Ectodermal cell (in vitro differentiated cells): ENCODE results near the gene OR4D11.
A peak's percentile ranks its signal among the peaks of the same experiment; 100 is the strongest.
"Not testable (repeated sequence)": the region's sequence is repeated elsewhere in the genome, so short reads cannot be mapped to it uniquely, and the experiment has no call there.

ENCODE experiments used
- H3K27ac ChIP-seq: 2 replicates; pipeline ENCODE4 v1.7.0; 2013; ENCODE audit warnings: mild to moderate bottlenecking, low read depth, low read length; ENCODE audit not compliant: insufficient read depth, poor library complexity, severe bottlenecking
- H3K27me3 ChIP-seq: 2 replicates; pipeline ENCODE4 v1.7.0; 2013; ENCODE audit warnings: mild to moderate bottlenecking, low read length; ENCODE audit not compliant: insufficient read depth, control insufficient read depth, poor library complexity, severe bottlenecking
- H3K36me3 ChIP-seq: one replicate; pipeline ENCODE4 v1.7.0; 2013; ENCODE audit warnings: low read length; ENCODE audit not compliant: control insufficient read depth, insufficient read depth
- H3K4me1 ChIP-seq: one replicate; pipeline ENCODE4 v1.7.0; 2013; ENCODE audit warnings: low read length; ENCODE audit not compliant: control insufficient read depth, insufficient read depth
- H3K4me3 ChIP-seq: 2 replicates; pipeline ENCODE4 v1.7.0; 2013; ENCODE audit warnings: low read depth, low read length, control low read depth; ENCODE audit not compliant: insufficient read depth
- H3K9me3 ChIP-seq: 2 replicates; pipeline ENCODE4 v1.7.0; 2013; ENCODE audit warnings: mild to moderate bottlenecking, low read length, moderate library complexity; ENCODE audit not compliant: control insufficient read depth
- WGBS, 2 experiments: methylation state at CpG; one replicate each; pipeline ENCODE4 v1.1.7; 2013; ENCODE audit warnings: missing lambda C conversion rate in 2 of 2; 5-methylcytosine and 5-hydroxymethylcytosine counted together

OR4D11 gene

GRCh38 chr11:59511675-59512074, 8.3 kb downstream of the OR4D11 start:
- H3K27me3 ChIP-seq, result no peaks in the 10 kb centered on the region
- H3K4me3 ChIP-seq, result no peak overlapping the region
- no peaks in the 10 kb centered on the region for H3K9me3 ChIP-seq
- no peak overlapping the region for H3K27ac ChIP-seq
- H3K4me1 ChIP-seq, result no peaks in the 10 kb centered on the region
- no peaks in the 10 kb centered on the region for H3K36me3 ChIP-seq
- WGBS, 2 experiments, result 82 to 93% methylated on average over 1 of the region's 1 CpG

DNA sequence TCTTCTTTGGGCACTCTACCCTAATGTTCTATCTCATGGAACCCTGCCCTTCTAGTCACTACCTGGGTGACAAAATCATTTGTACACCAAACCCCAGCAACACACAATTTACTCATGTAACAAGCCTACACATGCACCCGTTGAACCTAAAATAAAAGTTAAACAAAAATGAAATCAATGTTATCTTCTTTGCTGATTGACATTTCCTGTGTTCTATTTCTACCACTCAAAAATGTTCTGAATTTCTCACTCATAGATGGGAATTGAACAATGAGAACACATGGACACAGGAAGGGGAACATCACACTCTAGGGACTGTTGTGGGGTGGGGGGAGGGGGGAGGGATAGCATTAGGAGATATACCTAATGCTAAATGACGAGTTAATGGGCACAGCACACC, 16.8 kb downstream of the OR4D11 start:
- H3K4me1 ChIP-seq, H3K4me3 ChIP-seq, H3K27me3 ChIP-seq, H3K27ac ChIP-seq, H3K9me3 ChIP-seq, H3K36me3 ChIP-seq: not testable (repeated sequence)
- WGBS, 2 experiments, result 75 to 84% methylated on average over 1 to 2 of the region's 2 CpGs

GRCh38 chr11:59520741-59521140, 17.4 kb downstream of the OR4D11 start:
- WGBS, 2 experiments, result 93 to 94% methylated on average over 5 of the region's 5 CpGs

DNA sequence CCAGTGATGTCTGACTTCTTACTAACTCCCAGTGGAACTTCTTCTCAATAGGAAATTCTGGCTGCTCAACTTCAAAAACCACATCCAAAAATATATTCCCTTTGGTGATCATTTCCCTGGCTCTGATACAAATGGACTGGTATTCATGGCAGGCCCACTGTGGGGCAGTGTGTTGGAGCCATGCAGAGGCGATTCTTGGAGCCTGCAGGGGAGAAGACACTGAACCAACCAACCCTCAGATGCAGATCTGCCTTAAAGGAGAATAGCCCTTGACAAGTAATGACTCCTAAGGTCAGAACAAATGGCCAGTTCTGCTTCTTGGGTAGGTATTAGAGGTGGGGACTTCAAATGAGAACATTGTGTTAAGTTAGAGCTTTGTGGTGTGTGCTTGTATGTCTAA, 20.2 kb downstream of the OR4D11 start:
- Histone ChIP-seq H3K9me3 (no peaks in the 10 kb centered on the region), H3K27ac (no peak overlapping the region), H3K4me1 (peaks cover 16% of the 10 kb centered on the region), H3K27me3 (no peaks in the 10 kb centered on the region), H3K36me3 (no peaks in the 10 kb centered on the region), H3K4me3 (no peak overlapping the region)
- WGBS, 2 experiments, result 22 to 39% methylated on average over 1 of the region's 1 CpG

More at GRCh38 chr11:59520741-59521140, 17.4 kb downstream of the OR4D11 start:
- H3K36me3 ChIP-seq, result no peaks in the 10 kb centered on the region
- no peaks in the 10 kb centered on the region for H3K9me3 ChIP-seq
- H3K27me3 ChIP-seq, result no peaks in the 10 kb centered on the region
- H3K27ac ChIP-seq, result no peak overlapping the region
- H3K4me3 ChIP-seq, result no peak overlapping the region
- H3K4me1 ChIP-seq, result no peaks in the 10 kb centered on the region

DNA sequence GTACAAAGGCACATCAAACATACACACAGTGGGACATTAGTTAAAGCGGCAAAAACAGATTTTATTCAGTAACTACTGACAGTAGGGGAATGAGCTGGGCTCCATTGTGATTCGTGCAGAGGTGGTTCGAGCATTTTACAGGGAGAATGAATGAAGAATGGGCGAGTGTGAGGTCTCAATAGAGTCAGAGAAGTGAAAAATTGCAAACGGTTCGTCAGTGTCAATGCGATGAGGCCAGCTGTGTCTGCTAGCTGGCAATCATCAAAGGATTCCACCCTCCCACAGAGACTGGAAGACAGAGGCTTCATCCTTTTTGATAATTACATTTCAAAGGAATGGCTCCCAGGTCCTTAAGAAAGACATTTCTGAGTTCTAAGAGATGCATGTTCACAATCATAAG, 25.3 kb downstream of the OR4D11 start:
- peaks cover 24% of the 10 kb centered on the region for H3K4me1 ChIP-seq
- H3K9me3 ChIP-seq, result no peaks in the 10 kb centered on the region
- H3K4me3 ChIP-seq, result no peak overlapping the region
- H3K36me3 ChIP-seq, result no peaks in the 10 kb centered on the region
- H3K27me3 ChIP-seq, result no peaks in the 10 kb centered on the region
- WGBS, 2 experiments, result 7 to 10% methylated on average over 7 of the region's 7 CpGs
- H3K27ac ChIP-seq, result peak overlapping the region; percentile 17

GRCh38 chr11:59532620-59533019, 29.2 kb downstream of the OR4D11 start:
- H3K9me3 ChIP-seq, result no peaks in the 10 kb centered on the region
- no peaks in the 10 kb centered on the region for H3K27me3 ChIP-seq
- H3K4me3 ChIP-seq, result no peak overlapping the region
- peaks cover 16% of the 10 kb centered on the region for H3K4me1 ChIP-seq
- no peaks in the 10 kb centered on the region for H3K36me3 ChIP-seq
- WGBS, 2 experiments, result 86 to 96% methylated on average over 2 of the region's 2 CpGs
- no peak overlapping the region for H3K27ac ChIP-seq

DNA sequence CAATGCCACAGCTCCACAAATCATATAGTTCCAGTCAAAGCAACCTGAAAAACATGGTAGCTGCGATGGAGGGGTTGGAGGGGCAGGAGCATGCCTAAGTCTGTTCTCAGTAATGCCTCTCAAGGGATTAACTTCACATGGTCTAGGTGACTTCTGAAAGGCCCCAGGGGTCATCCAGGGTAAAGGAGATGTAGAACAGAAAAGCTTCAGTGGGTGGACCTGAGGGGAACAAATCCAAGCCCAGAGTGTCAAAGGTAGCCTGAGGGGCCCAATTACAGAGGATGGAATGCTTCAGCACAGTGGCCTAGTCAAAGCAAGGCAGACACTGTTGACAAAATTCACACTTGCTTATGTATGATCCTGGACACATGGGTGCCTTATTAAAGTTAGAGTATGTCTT, 31.3 kb downstream of the OR4D11 start:
- no peak overlapping the region for H3K4me3 ChIP-seq
- no peaks in the 10 kb centered on the region for H3K27me3 ChIP-seq
- H3K4me1 ChIP-seq, result no peaks in the 10 kb centered on the region
- 94 to 95% methylated on average over 1 of the region's 1 CpG for WGBS, 2 experiments
- H3K9me3 ChIP-seq, result no peaks in the 10 kb centered on the region
- no peaks in the 10 kb centered on the region for H3K36me3 ChIP-seq
- H3K27ac ChIP-seq, result no peak overlapping the region

- no peaks in the 10 kb centered on the region for H3K36me3 ChIP-seq
- H3K9me3 ChIP-seq, result no peaks in the 10 kb centered on the region
- 92 to 95% methylated on average over 3 of the region's 3 CpGs for WGBS, 2 experiments
- H3K4me1 ChIP-seq, result no peaks in the 10 kb centered on the region
- H3K4me3 ChIP-seq, result no peak overlapping the region
- no peak overlapping the region for H3K27ac ChIP-seq
- H3K27me3 ChIP-seq, result no peaks in the 10 kb centered on the region
These were observed 38.9 kb downstream of the OR4D11 start for GRCh38 chr11:59542142-59542810.

DNA sequence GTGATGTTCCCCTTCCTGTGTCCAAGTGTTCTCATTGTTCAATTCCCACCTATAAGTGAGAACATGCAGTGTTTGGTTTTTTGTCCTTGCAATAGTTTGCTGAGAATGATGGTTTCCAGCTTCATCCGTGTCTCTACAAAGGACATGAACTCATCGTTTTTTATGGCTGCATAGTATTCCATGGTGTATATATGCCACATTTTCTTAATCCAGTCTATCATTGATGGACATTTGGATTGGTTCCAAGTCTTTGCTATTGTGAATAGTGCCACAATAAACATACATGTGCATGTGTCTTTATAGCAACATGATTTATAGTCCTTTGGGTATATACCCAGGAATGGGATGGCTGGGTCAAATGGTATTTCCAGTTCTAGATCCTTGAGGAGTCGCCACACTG, 40.3 kb downstream of the OR4D11 start:
- WGBS, 2 experiments, result 76% methylated on average over 2 of the region's 3 CpGs; no CpG with 5 or more reads in 1 of the 2 experiments
- not testable (repeated sequence) for H3K27me3 ChIP-seq, H3K4me3 ChIP-seq

GRCh38 chr11:59544869-59545178, 41.4 kb downstream of the OR4D11 start:
- Histone ChIP-seq H3K27ac (no peak overlapping the region), H3K4me3 (no peak overlapping the region), H3K4me1 (no peaks in the 10 kb centered on the region), H3K36me3 (no peaks in the 10 kb centered on the region), H3K27me3 (no peaks in the 10 kb centered on the region), H3K9me3 (no peaks in the 10 kb centered on the region)
- WGBS, 2 experiments, result 85% methylated on average over 3 of the region's 3 CpGs

More for the DNA sequence above, 40.3 kb downstream of the OR4D11 start:
- H3K27ac ChIP-seq, H3K36me3 ChIP-seq, H3K9me3 ChIP-seq, H3K4me1 ChIP-seq: not testable (repeated sequence)
